ENCODE data around the gene RNF157.

GRCh38 chr17:76208120-76208519 is 32.2 kb downstream of the RNF157 start:
- TF ChIP-seq CTCF (IDR thresholded peaks at IDR 0.05) (no peak), POLR2A (IDR thresholded peaks at IDR 0.05) (no peak)

Measured in adrenal gland (tissue), 5 donors.